HEK293T (cell line): ENCODE results near the gene EIF4EBP3.

Experiments
- CTCF ChIA-PET: fragments of 350-600 bp; formaldehyde crosslinking; extraction: SDS; loops from one replicate; lab custom pipeline; 2021; ENCODE audit warnings: antibody characterized with exemption, inconsistent platforms; lab: Yijun Ruan, JAX
- POLR2A ChIA-PET: fragments of 350-600 bp; formaldehyde crosslinking; extraction: SDS; loops from one replicate; lab custom pipeline; 2020; ENCODE audit warnings: antibody characterized with exemption, inconsistent platforms; lab: Yijun Ruan, JAX
- DNase-seq: peaks from one replicate; pipeline ENCODE4 v3.0.0; 2012; ENCODE audit warnings: mixed read lengths; ENCODE audit errors: extremely low spot score
- ARNT ChIP-seq: fragments of 450-650 bp; IDR thresholded peaks from 2 replicates; pipeline ENCODE4 v1.6.1; 2017; ENCODE audit warnings: mild to moderate bottlenecking
- BHLHE40 ChIP-seq: fragments of 450-650 bp; IDR thresholded peaks from 2 replicates; pipeline ENCODE4 v1.6.1; 2016; ENCODE audit warnings: mild to moderate bottlenecking, moderate library complexity, borderline replicate concordance
- CTBP1 ChIP-seq: fragments of 450-650 bp; IDR thresholded peaks from 2 replicates; pipeline ENCODE4 v1.6.1; 2016; ENCODE audit warnings: borderline replicate concordance
- ELF4 ChIP-seq: fragments of 450-650 bp; IDR thresholded peaks from 2 replicates; pipeline ENCODE4 v1.6.1; 2017; ENCODE audit warnings: antibody characterized with exemption
- FOXA1 ChIP-seq: fragments of 450-650 bp; IDR thresholded peaks from 2 replicates; pipeline ENCODE4 v1.6.1; 2016; ENCODE audit warnings: mild to moderate bottlenecking
- FOXK2 ChIP-seq: fragments of 450-650 bp; IDR thresholded peaks from 2 replicates; pipeline ENCODE4 v1.6.1; 2016; ENCODE audit warnings: mild to moderate bottlenecking
- FOXM1 ChIP-seq: fragments of 450-650 bp; IDR thresholded peaks from 2 replicates; pipeline ENCODE4 v1.6.1; 2017; ENCODE audit warnings: mild to moderate bottlenecking, borderline replicate concordance
- HDGF ChIP-seq: fragments of 450-650 bp; IDR thresholded peaks from 2 replicates; pipeline ENCODE4 v1.6.1; 2017; ENCODE audit warnings: antibody characterized with exemption, borderline replicate concordance
- L3MBTL2 ChIP-seq: fragments of 450-650 bp; conservative IDR thresholded peaks from 2 replicates; pipeline ENCODE4 v1.6.1; 2016; ENCODE audit warnings: mild to moderate bottlenecking
- LEF1 ChIP-seq: fragments of 450-650 bp; IDR thresholded peaks from 2 replicates; pipeline ENCODE4 v1.6.1; 2017; ENCODE audit warnings: mild to moderate bottlenecking, borderline replicate concordance
- NFRKB ChIP-seq: fragments of 450-650 bp; IDR thresholded peaks from 2 replicates; pipeline ENCODE4 v1.6.1; 2016; ENCODE audit warnings: mild to moderate bottlenecking, moderate library complexity
- SP1 ChIP-seq: fragments of 450-650 bp; IDR thresholded peaks from 2 replicates; pipeline ENCODE4 v1.6.1; 2017
- SUZ12 ChIP-seq: fragments of 450-650 bp; IDR thresholded peaks from 2 replicates; pipeline ENCODE4 v1.6.1; 2016; ENCODE audit warnings: mild to moderate bottlenecking
- TARDBP ChIP-seq: fragments of 450-650 bp; IDR thresholded peaks from 2 replicates; pipeline ENCODE4 v1.6.1; 2016
- ZNF384 ChIP-seq: fragments of 450-650 bp; IDR thresholded peaks from 2 replicates; pipeline ENCODE4 v1.6.1; 2016
- TF ChIP-seq, protein P1 (sequence below): fragments of 450-650 bp; IDR thresholded peaks from 2 replicates; pipeline ENCODE4 v1.6.1; 2016

EIF4EBP3 gene

DNA sequence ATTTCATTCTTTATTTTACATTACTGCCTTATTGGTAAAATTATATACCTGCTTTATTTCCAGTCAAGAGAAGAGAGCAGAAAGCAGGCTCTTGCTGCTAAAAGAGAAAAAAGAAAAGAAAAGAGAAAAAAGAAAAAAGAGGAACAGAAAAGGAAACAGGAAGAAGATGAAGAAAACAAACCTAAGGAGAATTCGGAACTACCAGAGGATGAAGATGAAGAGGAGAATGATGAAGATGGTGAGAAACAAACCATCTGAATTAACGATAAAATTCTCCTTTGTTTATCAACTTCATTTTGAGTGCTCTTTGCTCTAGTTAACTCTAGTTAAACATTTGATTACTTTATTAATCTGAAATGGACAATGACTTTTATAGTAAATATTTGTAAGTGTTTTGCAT lies 23.5 kb upstream of the EIF4EBP3 start:
- TF ChIP-seq FOXM1 (no peak), ARNT (no peak), ZNF384 (no peak), FOXA1 (no peak), CTBP1 (no peak), HDGF (no peak), LEF1 (no peak)
- TF ChIP-seq, protein P1, sequence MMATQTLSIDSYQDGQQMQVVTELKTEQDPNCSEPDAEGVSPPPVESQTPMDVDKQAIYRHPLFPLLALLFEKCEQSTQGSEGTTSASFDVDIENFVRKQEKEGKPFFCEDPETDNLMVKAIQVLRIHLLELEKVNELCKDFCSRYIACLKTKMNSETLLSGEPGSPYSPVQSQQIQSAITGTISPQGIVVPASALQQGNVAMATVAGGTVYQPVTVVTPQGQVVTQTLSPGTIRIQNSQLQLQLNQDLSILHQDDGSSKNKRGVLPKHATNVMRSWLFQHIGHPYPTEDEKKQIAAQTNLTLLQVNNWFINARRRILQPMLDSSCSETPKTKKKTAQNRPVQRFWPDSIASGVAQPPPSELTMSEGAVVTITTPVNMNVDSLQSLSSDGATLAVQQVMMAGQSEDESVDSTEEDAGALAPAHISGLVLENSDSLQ, result no peak
- ChIA-PET POLR2A (no interaction called here), CTCF (no interaction called here)
- DNase-seq, result no peak

DNA sequence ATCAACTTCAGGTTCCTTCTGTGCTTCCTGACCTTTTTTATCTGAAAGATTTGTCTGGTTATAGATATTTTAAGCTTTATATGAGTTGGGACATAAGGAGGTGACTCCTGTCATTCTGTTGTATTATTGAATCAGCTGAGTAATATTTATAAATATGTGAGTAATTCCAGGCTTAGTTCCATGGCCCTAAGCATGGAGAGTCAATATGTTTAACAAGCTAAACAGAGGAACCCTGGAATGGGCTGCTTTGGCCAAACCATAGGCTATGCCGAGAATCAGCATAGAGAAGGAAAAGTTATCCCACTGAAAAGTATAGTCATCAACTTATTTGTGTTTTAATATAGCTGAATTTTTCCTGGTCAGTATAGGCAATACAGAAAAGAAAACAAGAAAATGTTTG lies 7.2 kb upstream of the EIF4EBP3 start:
- CTCF ChIA-PET, result no interaction called here
- DNase-seq, result no peak
- POLR2A ChIA-PET, result interaction anchor here (1.8 kb wide), 1 partner anchor 17 kb away, joined by 5 read pairs; the partner anchor contains the start of gene SRA1
- no peak for TF ChIP-seq FOXK2
- TF ChIP-seq NFRKB, result no peak
- no peak for TF ChIP-seq TARDBP
- TF ChIP-seq HDGF, result no peak
- TF ChIP-seq CTBP1, result no peak
- no peak for TF ChIP-seq ZNF384
- TF ChIP-seq, protein P1, result no peak
- TF ChIP-seq FOXA1, result no peak
- no peak for TF ChIP-seq L3MBTL2
- no peak for TF ChIP-seq SUZ12

DNA sequence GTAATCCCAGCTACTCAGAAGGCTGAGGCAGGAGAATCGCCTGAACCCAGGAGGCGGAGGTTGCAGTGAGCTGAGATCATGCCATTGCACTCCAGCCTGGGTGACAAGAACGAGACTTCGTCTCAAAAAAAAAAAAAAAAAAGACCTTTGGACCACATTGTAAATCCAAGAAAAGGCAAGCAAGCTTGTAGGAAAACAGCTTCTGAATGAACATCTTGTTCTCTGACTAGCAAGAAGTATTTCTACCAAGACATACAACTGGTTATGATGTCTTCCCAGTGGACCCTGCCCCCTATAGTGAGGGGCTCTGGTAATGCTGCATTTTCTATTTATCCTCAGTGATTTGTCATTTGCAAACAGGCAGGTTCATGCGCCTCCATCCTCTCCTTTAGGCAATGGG lies 4.5 kb upstream of the EIF4EBP3 start:
- TF ChIP-seq FOXK2, result no peak
- TF ChIP-seq HDGF, result no peak
- TF ChIP-seq ARNT, result no peak
- TF ChIP-seq, protein P1, result no peak
- POLR2A ChIA-PET, result no interaction called here
- no peak for DNase-seq
- CTCF ChIA-PET, result no interaction called here

DNA sequence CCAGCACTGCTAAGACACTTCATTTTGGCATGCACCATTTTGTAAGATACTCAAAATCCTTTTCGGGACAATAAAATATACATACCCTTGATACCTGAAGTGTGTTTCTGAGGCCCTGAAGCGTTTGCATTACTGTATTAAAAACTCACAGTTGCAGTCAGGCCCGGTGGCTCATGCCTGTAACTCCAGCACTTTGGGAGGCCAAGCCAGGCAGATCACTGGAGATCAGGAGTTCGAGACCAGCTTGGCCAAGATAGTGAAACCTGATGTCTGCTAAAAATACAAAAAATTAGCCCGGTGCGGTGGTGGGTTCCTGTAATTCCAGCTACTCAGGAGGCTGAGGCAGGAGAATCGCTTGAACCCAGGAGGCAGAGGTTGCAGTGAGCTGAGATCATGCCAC lies 2.5 kb upstream of the EIF4EBP3 start:
- no peak for TF ChIP-seq SP1
- TF ChIP-seq, protein P1, result no peak
- TF ChIP-seq L3MBTL2, result no peak
- TF ChIP-seq HDGF, result no peak
- no peak for DNase-seq
- ChIA-PET POLR2A (interaction anchor here (0.8 kb wide), 1 partner anchor 21 kb away, joined by 3 read pairs; no protein-coding TSS in a partner anchor), CTCF (interaction anchor here (0.6 kb wide), 1 partner anchor 270 kb away, joined by 5 read pairs; no protein-coding TSS in a partner anchor)

DNA sequence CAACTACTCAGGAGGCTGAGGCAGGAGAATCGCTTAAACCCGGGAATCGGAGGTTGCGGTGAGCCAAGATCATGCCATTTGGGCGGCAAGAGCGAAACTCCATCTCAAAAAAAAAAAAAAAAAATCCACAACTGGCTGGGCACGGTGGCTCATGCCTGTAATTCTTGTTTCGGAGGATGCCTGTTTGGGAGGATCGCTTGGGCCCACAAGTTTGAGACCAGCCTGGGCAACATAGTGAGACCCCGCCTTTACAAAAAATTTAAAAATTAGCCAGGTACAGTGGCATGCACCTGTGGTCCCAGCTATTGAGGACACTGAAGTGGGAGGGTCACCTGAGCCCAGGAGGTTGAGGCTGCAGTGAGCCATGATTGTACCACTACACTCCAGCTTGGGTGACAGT lies 1.9 kb upstream of the EIF4EBP3 start:
- TF ChIP-seq FOXA1, result no peak
- no peak for TF ChIP-seq FOXK2
- no peak for TF ChIP-seq SUZ12
- no peak for TF ChIP-seq NFRKB
- TF ChIP-seq TARDBP, result no peak
- TF ChIP-seq FOXM1, result no peak
- no peak for TF ChIP-seq L3MBTL2
- TF ChIP-seq ELF4, result no peak
- no peak for TF ChIP-seq HDGF
- TF ChIP-seq BHLHE40, result no peak
- no peak for TF ChIP-seq ZNF384
- TF ChIP-seq SP1, result no peak
- no peak for TF ChIP-seq ARNT
- TF ChIP-seq, protein P1, result no peak
- TF ChIP-seq CTBP1, result no peak
- no peak for TF ChIP-seq LEF1
- no peak for DNase-seq
- ChIA-PET CTCF (interaction anchor here (0.5 to 0.6 kb wide), 2 partner anchors 270 to 1023 kb away, joined by 3 to 5 read pairs; no protein-coding TSS in a partner anchor), POLR2A (interaction anchor here (4.5 kb wide), 1 partner anchor 12 kb away, joined by 33 read pairs; the partner anchor contains the start of gene SRA1)

DNA sequence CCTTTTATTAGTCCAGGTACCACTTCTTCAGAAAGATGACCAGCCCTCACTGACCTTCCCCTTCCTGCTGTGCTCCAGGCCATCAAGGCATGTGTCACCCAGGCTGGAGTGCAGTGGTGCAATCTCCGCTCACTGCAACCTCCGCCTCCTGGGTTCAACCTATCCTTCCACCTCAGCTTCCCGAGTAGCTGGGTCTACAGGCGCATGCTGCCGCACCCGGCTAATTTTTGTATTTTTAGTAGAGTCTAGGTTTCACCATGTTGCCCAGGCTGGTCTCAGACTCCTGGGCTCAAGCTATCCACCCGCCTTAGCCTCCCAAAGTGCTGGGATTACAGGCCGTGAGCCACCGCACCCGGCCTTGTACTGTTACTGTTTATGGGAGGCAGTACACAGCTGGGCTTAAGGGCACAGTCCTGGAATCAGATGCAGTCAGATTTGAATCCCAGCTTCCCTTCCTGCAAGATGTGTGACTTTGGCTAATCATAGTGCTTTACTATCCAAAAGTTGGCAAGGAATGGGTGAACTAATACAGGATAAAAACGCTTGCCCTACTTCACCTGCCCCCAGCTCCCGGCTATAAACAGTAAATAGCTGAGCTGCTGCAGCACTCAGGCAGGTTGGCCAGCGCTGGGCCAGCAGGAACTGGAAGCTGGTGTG lies 483 bp upstream of the EIF4EBP3 start:
- POLR2A ChIA-PET, result interaction anchor here (1.0 to 4.5 kb wide), 5 partner anchors 11 to 372 kb away, joined by 3 to 33 read pairs (median 4); partner anchors contain the start of genes CYSTM1, HARS1, HARS2 and IK
- TF ChIP-seq FOXA1, result no peak
- no peak for TF ChIP-seq LEF1
- no peak for TF ChIP-seq TARDBP
- TF ChIP-seq NFRKB, result no peak
- TF ChIP-seq FOXM1, result no peak
- TF ChIP-seq, protein P1, result no peak
- no peak for TF ChIP-seq BHLHE40
- no peak for TF ChIP-seq SP1
- no peak for TF ChIP-seq SUZ12
- no peak for TF ChIP-seq HDGF
- TF ChIP-seq L3MBTL2, result no peak
- CTCF ChIA-PET, result no interaction called here
- no peak for DNase-seq
